HCT116 (cell line): ENCODE measurements around the gene CMTM6.

Experiments
- CEBPB ChIP-seq: IDR thresholded peaks from 2 replicates; pipeline ENCODE4 v1.6.1; 2012; ENCODE audit warnings: low read depth
- CTCF ChIP-seq, 3 experiments: fragments of 200-600 bp in 1 of 3; sonication (generic) in 1 of 3; IDR thresholded peaks in 2 of 3; conservative IDR thresholded peaks in 1 of 3; 2 replicates each; pipeline ENCODE4 v1.5.1; 2012 to 2017; ENCODE audit warnings: low read depth in 2 of 3, low read length in 2 of 3, antibody characterized with exemption in 1 of 3, borderline replicate concordance in 1 of 3, control low read depth in 1 of 3, mild to moderate bottlenecking in 1 of 3, mixed read lengths in 1 of 3, mixed run types in 1 of 3, moderate library complexity in 1 of 3; ENCODE audit not compliant: insufficient read depth in 1 of 3
- ELF1 ChIP-seq: IDR thresholded peaks from 2 replicates; pipeline ENCODE4 v1.6.1; 2012; ENCODE audit warnings: low read depth, borderline replicate concordance
- EZH2phosphoT487 ChIP-seq: fragments of 200-600 bp; IDR thresholded peaks from 2 replicates; pipeline ENCODE4 v1.6.1; 2018; ENCODE audit warnings: antibody characterized with exemption, borderline replicate concordance
- TF ChIP-seq, protein P1 (sequence below): IDR thresholded peaks from 2 replicates; pipeline ENCODE4 v1.6.1; 2012
- TF ChIP-seq, protein P2 (sequence below): IDR thresholded peaks from 2 replicates; pipeline ENCODE4 v1.6.1; 2012

GRCh38 chr3:32453346-32453745, 49.3 kb downstream of the CMTM6 start:
- no peak for TF ChIP-seq CTCF (IDR thresholded peaks at IDR 0.05 in 2 of 3, conservative IDR thresholded peaks at IDR 0.05 in 1 of 3; ENCODE audit: borderline replicate concordance in 1 of 3, insufficient read depth in 1 of 3, low read depth in 2 of 3, low read length in 2 of 3)
- TF ChIP-seq, protein P1, sequence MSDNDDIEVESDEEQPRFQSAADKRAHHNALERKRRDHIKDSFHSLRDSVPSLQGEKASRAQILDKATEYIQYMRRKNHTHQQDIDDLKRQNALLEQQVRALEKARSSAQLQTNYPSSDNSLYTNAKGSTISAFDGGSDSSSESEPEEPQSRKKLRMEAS: no peak
- no peak for TF ChIP-seq ELF1
- no peak for TF ChIP-seq EZH2phosphoT487
- TF ChIP-seq, protein P2, sequence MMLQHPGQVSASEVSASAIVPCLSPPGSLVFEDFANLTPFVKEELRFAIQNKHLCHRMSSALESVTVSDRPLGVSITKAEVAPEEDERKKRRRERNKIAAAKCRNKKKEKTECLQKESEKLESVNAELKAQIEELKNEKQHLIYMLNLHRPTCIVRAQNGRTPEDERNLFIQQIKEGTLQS: no peak
- no peak for TF ChIP-seq CEBPB
